ENCODE results near the gene CRLF3. TPM values are rescaled to one million over a fixed set of nuclear protein-coding genes. Genes with fewer than 3 reads are reported as not detected.

The CRLF3 gene
- total and polyA plus RNA-seq, 10 donors, result 21.0 to 51.9 (median 48.4) TPM

- intact Hi-C loops (cut with DNase I; ENCODE audit: low total_unique reads), result no loop called here
- DNase-seq, result no peak
- Histone ChIP-seq H3K36me3 (peaks cover 0 to 100% (median 89%) of the 10 kb centered on the region in 6 donors), H3K4me1 (no peaks in the 10 kb centered on the region), H3K27ac (no peak overlapping the region), H3K4me3 (no peak overlapping the region), H3K27me3 (replicated peaks in 1 of 7) (no peaks in the 10 kb centered on the region), H3K9me3 (no peaks in the 10 kb centered on the region)
- WGBS, 5 donors, result 71 to 88% (median 76%) methylated on average over 4 of the region's 4 CpGs
- TF ChIP-seq CTCF (IDR thresholded peaks at IDR 0.05 in 8 of 11, conservative IDR thresholded peaks at IDR 0.05 in 3 of 11) (no peak), POLR2A (IDR thresholded peaks at IDR 0.05) (no peak), POLR2AphosphoS5 (IDR thresholded peaks at IDR 0.05) (no peak)
These were observed 28.5 kb downstream of the CRLF3 start for GRCh38 chr17:30796016-30796415.

GRCh38 chr17:30794372-30794771 is 30.1 kb downstream of the CRLF3 start:
- Histone ChIP-seq H3K36me3 (peaks cover 0 to 100% (median 85%) of the 10 kb centered on the region in 6 donors), H3K27ac (no peak overlapping the region), H3K9me3 (no peaks in the 10 kb centered on the region), H3K27me3 (replicated peaks in 1 of 7) (no peaks in the 10 kb centered on the region), H3K4me1 (no peaks in the 10 kb centered on the region), H3K4me3 (no peak overlapping the region)
- intact Hi-C loops (cut with DNase I; ENCODE audit: low total_unique reads), result no loop called here
- WGBS, 5 donors, result 89 to 93% (median 92%) methylated on average over 5 of the region's 5 CpGs
- TF ChIP-seq POLR2A (IDR thresholded peaks at IDR 0.05) (no peak), POLR2AphosphoS5 (IDR thresholded peaks at IDR 0.05) (no peak), CTCF (IDR thresholded peaks at IDR 0.05 in 8 of 11, conservative IDR thresholded peaks at IDR 0.05 in 3 of 11) (no peak)
- no peak for DNase-seq

GRCh38 chr17:30793282-30793977 is 31.1 kb downstream of the CRLF3 start:
- TF ChIP-seq POLR2A (IDR thresholded peaks at IDR 0.05), result no peak
- TF ChIP-seq CTCF (IDR thresholded peaks at IDR 0.05 in 8 of 11, conservative IDR thresholded peaks at IDR 0.05 in 3 of 11), result no peak
- TF ChIP-seq POLR2AphosphoS5 (IDR thresholded peaks at IDR 0.05), result no peak
- no peaks in the 10 kb centered on the region for H3K4me1 ChIP-seq
- peaks cover 0 to 100% (median 84%) of the 10 kb centered on the region in 6 donors for H3K36me3 ChIP-seq
- WGBS, 5 donors, result 92 to 95% (median 93%) methylated on average over 9 of the region's 9 CpGs
- DNase-seq, result no peak
- intact Hi-C loops (cut with DNase I; ENCODE audit: low total_unique reads), result no loop called here
- H3K4me3 ChIP-seq, result no peak overlapping the region
- H3K9me3 ChIP-seq, result no peaks in the 10 kb centered on the region
- no peak overlapping the region for H3K27ac ChIP-seq
- H3K27me3 ChIP-seq (replicated peaks in 1 of 7), result no peaks in the 10 kb centered on the region

- 82 to 94% (median 91%) methylated on average over 2 of the region's 2 CpGs for WGBS, 5 donors
- H3K27me3 ChIP-seq (replicated peaks in 1 of 7), result no peaks in the 10 kb centered on the region
- no peaks in the 10 kb centered on the region for H3K4me1 ChIP-seq
- intact Hi-C loops (cut with DNase I; ENCODE audit: low total_unique reads), result no loop called here
- H3K27ac ChIP-seq, result peak overlapping the region in 3 of 8 donors; percentile 1 to 61 (median 47)
- H3K4me3 ChIP-seq, result no peak overlapping the region
- DNase-seq, result no peak
- TF ChIP-seq POLR2A (IDR thresholded peaks at IDR 0.05) (no peak), CTCF (IDR thresholded peaks at IDR 0.05 in 8 of 11, conservative IDR thresholded peaks at IDR 0.05 in 3 of 11) (no peak), POLR2AphosphoS5 (IDR thresholded peaks at IDR 0.05) (no peak)
- H3K36me3 ChIP-seq, result peaks cover 0 to 100% (median 91%) of the 10 kb centered on the region in 6 donors
- no peaks in the 10 kb centered on the region for H3K9me3 ChIP-seq
These were observed 34.2 kb downstream of the CRLF3 start for GRCh38 chr17:30790279-30790678.
